Activated naive CD4-positive, alpha-beta T cell treated with Interleukin-2 at 50 U/mL for 16 hours (primary cell): Measurements from ENCODE around the gene TENM4.

Experiments
- DNase-seq: peaks from one replicate; pipeline ENCODE4 v3.0.0-alpha.2; 2020

TENM4 gene

DNA sequence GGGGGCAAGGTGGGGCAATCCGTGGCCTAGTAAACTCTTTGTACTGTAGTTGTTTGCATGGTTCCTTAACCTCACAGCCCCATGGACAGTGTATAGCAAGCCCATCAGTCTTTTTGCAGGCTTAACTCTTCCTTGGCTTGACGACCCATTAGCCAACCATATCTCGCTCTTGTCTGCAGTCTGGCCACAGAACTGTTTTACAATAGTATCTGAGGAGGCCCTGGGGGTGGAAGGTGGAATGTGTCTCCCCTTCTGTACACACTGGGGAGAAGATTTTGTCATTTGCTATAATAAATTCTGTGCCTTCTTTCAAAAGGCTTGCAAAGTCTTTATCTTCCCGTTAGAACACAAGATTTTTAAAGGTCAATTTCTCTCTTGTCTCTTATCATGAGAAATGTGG is 675.9 kb downstream of the TENM4 start:
- DNase-seq, result no peak

DNA sequence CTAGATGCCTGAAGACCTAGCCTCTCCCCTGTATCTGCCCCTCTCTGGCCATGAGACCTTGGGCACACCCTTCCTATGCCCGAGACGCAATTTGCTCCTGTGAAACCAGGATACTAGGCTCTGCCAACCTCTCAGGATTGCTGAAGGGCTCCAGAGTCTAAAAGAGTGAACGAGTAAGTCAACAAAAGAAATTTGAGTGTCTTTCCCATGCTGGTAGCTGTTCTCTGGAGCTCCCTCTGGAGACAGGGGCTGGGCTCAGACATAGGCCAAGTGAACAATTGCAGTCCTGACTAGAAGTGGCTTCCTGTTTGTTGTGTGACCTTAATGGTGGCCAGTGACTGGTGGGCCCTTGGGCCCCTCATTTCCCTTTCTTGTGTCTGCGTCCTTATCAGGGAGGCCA is 677.2 kb downstream of the TENM4 start:
- no peak for DNase-seq

DNA sequence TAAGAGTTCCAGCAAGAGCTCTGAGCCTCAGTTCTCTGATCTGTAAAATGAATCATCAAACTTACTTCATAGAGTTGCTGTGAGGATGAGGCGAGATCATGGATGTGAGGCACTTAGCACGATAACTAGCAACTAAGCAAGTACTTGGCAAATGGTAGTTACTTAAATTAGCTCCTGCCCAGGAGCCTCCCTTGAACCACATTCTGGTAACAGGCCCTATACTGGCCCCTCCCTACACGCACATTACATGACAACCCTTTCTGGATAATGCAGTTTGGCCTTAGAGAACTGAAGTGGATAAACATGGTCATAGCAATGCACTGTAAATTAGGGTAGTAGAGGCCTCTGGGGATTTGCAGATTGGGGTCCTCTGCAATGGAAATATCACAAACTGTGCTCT is 678.7 kb downstream of the TENM4 start:
- DNase-seq, result no peak

DNA sequence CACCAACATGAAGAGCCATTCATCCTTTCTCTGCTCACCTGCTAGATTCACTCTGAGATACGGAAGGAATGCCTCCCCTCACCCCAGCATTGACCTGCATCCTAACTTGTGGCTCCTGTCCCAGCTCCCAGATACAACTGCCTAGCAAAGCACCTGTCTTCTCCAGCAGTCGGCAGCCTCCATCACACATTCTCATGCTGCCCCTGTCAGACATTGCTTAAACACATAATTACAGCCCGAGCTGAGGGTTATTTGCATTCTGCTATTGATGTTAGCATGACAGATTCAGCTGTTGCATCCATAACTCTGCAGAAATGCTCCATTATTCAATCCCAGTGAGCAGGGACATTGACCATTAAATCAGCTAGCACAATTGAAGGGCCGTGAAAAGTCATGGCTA is 681.8 kb downstream of the TENM4 start:
- no peak for DNase-seq

DNA sequence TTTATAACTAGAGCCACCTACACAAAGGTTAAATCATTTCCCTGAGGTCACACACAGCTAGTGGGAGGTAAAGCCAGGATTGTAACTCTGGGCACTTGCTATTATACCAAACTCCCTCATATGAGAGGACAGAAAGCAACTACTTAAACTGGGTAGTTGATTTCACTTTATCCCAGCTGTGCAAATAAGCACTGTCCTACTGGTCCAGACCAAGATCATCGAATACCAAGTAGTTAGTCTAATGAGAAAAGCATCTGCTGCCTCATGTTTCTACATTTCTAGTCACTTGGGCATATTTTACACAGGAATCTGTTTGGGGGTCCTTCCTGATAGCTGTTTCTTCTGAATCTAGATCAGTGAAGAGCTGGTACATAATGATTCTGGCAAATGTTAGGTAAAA is 687.5 kb downstream of the TENM4 start:
- no peak for DNase-seq

DNA sequence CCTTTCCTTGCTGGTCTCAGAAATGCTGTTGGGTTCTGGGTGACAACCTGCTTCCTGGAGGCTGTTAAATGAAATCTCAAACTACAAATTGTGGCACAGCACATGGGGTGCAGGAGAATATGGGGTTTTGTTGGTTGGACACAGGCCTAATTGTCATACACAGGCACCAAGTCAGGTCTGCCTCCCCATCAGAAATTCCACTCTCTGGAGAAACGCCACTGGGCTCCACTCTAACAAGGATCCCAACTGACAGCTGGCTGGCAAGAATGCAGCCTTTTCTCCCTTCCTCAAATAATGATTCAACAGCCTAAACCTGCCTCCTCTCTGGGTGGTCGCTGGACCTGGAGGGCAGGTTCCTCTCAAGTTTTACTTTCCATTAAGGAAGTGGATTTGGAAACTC is 688.3 kb downstream of the TENM4 start:
- no peak for DNase-seq

DNA sequence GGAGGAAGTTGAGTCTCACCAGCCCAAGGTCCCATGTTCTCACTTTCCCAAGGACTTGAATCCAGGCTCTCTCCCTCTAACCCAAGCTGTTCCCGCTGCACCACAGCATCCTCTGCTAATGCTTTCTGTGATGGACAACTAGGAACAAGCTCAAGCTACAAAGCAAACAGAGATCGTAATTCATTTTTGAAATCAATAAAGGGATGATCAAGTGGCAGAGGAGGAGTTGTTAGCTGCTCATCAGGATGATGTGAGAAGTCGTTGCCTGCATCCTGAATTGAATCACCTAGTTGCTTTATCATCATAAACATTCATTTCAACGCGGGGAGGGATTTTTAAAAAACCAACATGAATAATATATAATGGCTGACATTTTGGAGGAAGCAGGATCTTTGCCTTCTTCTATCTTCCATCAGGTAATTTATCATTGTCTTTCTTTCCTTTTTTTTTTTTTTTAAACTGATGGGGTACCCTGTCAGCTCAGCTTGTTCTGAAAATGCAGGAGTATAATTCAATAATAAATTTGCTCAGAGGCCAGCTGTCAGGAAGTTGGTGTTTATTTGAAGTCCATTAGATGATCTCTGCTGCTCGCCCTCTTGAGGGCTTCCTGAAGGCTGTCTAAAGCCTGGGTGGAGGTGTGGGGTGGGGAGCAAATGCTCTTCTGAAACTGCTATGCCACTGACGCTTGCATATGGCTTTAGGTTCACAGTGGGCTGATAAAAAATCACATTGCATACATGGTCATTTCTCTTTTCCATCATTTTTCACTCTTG is 691.7 kb downstream of the TENM4 start:
- DNase-seq, result no peak

DNA sequence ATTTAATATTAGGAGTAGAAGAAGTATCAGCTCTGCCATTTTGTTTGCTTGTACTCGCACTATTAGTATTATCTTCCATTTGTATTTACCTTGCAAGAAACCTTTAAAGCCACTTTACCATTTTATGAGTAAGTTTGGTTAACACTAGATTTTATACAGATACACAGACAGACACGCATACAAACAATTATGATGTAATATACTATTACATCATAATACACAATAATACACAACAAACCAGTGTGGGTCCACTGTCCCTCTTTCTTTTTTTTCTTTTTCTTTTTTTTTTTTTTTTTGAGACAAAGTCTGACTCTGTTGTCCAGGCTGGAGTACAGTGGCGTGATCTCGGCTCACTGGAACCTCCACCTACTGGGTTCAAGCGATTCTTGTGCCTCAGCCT is 695.9 kb downstream of the TENM4 start:
- DNase-seq, result no peak

DNA sequence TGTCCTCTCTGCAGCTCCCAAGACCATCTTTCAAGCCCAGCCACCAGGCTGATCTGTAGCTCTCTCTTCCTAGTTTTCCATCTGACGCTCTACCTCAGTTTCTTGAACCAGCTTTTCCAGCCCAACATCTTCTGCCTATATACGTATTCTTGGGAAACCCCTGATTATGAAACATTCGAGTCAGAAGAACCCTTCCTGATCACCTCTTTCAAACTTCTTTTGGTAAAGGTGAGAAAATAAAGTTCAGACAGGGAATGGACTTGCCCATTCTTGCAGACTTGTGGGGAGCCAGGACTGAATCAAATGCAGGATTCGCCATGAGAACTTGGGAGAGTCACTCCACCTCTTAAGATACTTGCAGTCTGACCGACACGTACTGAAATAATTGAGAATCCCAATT is 696.6 kb downstream of the TENM4 start:
- DNase-seq, result no peak

DNA sequence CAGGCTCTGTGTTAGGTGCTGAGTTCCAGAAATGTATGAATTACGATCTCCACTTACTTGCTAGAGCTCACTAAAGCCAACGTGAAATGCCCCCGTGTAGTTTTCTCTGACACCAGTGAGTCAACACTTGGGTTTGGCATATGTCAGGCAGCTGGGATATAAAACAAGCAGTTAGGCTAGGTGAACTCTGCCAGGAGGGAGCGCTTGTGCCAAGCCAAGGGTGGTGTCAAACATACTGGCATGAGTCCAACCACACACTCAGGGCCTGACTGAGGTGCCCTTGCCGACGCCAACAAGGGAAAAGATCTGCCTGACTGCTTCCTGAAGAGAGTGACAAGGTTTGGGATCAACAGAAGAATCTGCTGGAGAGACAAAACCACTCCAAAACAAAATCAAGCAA is 698.4 kb downstream of the TENM4 start:
- no peak for DNase-seq

DNA sequence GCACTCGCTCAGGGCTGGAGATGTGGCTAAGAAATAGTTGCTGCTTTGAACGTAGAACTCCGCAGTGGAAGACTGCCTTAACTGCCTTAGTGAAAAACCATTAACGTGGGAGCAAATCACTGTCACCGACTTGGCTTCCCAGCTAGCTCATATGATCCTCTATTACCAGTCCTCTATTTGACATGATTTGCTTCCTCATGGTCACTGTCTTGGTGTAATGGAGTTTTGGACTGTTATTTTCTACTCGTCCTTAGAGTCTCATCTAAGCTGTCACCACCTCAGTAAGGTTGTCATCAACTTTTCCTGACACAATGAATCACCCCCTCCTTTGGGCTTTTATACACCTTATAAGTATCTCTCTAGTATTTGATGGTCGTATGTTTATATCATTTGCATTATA is 699.1 kb downstream of the TENM4 start:
- DNase-seq, result no peak

DNA sequence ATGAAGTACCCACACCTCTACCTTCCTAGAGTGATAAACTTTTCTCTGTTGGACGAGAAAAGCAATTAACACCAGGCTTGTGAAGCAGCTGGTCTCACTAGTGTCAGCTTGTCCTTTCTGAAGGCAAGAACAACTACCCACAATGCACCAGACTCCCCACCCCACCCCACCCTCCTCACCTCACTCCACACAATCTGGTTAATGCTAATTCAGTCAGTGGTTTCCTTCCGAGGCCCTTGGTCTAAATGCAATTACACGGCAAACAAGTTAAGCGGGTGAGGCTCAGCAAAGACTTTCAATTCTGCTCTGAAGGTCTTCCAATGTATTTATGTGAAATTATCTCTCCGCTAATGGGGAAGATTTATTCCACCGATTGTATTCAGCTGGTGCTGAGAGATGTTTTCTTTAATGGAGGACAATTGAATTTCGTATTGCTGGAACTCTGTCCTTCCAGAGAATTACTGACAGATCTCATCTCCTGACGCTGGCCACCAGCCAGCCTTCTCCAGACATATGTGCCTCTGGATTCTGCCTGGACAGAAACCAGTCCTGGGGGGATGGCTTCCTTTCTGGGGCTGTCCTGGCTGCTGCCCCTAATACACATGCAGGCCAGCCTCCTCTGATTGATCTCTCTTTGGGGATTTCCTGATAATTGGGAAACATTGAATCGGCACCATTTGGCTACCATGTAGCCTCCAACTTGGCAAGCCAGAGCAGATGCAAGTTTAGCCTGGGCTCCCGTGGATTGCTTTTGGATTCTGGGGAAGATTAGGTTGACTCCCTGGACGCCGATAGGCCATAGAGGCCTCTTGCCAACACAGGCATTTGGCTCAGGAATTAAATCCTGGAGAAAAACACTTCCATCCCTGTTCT is 700.4 kb downstream of the TENM4 start:
- DNase-seq, result no peak

DNA sequence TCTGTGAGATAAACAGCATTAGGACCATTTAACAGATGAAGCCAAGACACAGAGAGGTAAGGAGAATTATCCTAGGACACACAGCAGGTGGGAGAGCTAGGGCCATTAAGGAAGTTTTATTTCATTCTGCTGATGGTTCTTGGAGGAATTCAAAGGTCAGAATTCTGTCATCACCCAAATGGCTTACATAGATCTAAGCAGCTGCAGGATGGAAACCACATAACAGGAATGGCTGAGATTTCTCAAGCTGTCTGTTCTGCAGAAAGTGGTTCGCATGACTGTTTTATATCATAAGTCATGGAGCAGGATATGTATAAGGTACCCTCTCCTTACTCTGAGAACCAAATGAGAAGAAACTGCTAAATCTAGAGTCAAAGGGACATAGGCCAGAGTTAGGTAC is 702.9 kb downstream of the TENM4 start:
- no peak for DNase-seq

DNA sequence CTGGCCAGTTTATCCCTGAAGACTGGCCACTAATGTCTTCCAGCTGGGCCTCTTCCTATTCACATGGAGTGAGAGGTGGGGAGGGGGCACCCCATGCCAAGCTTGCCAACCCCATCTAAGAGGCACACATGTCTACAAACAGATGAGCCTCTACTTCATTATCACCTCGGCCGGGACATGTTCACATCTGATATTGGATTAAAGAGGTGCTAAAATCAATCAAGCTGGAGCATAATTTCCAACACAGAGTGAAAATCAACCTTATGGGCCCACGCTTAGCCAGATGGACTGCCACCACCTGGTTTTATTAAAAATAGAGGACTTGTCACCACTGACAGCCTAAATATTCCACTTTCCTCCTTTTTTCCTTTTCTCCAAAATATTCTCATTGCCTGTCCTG is 703.5 kb downstream of the TENM4 start:
- DNase-seq, result no peak

DNA sequence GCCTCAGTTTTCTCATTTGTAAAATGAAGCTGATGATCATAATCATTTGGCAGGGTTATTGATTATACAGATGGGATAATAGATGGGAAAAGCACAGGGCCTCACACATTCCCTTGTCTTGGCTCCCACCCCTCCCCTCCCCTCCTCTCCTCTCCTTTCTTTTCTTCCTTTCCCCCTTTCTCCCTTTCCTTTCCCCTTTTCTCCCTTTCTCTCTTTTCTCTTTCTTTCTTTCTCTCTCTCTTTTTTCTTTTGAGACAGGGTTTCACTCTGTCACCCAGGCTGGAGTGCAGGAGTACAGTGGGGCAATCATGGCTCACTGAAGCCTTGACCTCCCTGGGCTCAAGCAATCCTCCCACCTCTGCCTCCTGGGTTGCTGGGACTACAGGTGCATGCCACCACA is 705.1 kb downstream of the TENM4 start:
- DNase-seq, result no peak

DNA sequence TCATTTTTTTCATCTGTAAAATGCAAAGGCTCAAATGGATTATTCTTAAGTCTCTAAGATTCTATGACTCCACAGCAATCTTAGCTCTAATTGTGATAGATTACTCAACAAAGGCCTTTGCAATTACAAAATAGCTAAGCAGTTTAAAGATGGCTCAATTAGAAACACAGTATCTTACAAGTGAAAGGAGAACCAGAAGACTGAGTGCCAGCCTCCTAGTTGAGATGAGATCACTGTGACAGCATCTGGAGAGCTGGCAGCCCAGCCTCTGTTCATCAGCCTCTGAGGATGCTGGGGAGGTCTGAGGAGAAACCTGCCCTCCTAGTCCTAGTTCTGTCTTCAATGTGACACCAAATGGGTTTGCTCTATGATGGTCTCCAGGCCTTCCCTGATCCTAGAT is 707.8 kb downstream of the TENM4 start:
- DNase-seq, result no peak

DNA sequence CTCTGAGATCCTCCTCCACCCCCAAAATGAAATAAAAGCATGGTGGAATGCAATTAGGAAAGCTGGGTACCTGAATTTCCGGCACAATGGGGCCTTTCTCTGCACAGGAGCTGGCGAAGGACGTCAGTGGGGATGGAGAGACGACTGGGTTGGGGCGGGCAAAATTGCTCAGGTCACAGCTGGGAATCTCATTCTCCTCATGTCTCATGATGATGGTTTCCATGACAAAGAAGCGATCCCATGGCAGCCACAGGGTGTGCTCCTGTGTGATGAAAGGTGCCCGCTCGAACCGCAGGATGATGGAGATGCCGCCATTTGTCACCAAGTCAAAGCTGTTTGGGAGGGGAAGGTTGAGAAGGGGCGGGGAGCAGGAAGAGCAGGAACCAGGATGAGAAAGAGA is 708.6 kb downstream of the TENM4 start:
- DNase-seq, result no peak

DNA sequence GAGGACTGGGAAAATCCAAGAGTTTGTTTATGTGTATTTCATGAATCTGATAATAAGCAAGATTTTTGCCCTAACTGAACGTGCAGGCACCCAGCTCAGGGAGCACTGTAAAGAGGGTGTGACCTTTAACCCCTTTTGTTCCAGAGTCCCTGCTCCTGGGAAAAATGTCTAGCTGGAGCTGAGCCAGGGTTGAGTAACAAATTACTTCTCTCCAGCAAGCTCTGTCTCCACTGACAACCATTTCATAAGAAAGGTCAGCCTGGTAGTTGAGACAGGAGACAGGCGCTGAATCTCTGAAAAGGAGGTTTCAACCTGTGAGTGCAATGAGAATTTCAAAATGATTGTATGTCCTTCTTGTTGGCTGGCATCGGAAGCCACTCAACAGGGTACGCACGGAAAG is 709.8 kb downstream of the TENM4 start:
- DNase-seq, result no peak

DNA sequence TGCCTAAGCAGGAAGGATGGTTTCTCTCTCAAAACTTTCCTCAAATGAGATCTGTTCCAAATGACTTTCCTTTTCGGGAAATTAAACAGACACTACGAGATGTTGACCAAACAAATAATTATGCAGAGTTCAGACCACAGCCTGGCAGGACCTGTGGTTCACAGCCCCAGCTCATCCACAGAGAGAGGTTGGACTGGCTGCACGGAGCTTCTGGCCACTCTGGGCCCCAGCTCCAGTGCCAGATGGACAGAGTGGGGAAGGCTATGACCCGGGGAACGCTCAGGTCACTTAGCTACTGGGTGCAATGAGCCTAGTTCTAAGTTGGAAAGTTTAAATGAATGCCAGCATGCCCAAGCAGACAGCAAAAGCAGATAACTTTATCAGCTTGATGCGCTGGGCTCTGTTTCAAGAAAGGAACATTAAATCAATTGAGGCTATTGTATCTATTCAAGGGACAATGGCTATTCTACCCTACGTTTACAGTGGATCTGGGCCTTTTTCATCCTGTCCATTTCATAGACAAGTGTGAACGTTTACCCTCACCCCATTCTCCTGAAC is 710.5 kb downstream of the TENM4 start:
- DNase-seq, result no peak

DNA sequence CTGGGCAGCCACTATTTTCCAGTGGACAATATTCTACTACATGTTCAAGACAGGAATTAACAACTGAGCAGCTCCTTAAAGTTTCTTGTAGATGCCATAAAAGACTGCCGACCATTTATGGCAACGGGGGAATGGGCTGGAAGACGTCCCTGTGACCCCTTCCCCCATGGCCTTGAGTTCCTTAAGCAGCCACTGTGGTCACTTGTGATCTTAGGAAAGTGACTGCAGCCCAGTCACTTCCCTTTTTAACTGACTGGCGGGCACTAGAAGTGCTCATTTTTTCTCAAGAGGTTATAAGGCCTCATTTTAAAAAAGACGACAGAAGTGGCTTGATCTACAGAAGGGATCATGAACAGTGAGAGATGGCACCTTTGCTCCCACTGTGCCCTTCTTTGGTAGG is 713.0 kb downstream of the TENM4 start:
- no peak for DNase-seq

DNA sequence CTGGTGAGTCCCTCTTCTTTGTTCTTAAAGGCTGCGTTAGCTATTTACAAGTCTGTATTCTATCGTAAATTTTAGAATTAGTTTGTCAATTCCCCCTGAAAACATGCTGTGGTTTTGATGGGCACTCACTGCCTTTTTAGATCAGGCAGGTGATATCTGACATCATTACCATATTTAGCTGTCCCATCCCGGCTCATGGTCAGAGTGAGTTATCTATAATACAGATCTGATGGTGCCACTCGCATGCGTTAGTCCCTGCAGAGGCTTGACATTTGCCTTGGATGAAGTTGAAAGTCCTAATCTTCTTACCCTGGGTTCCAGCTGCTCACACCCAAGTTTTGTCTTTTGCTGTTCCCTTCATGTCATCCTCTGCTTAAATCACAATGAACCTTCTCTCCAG is 715.6 kb downstream of the TENM4 start:
- no peak for DNase-seq

DNA sequence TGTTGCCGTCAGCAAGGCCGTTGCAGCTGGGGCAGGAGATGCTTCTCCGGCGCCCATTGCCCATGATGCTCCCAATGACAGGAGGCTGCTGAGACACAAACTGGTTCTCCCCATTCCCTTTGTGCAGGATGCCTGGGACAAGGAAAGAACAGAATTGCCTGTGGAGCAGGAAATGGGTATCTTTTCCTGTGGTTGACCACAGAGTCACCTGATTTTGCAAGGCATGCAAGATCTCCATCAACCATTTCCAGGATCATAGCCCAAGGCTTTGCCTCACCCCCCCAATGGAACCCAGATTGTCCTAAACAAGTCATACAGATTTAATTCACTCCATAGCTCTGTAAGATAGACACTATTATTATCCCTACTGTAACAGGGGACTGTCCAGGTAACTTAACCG is 718.0 kb downstream of the TENM4 start:
- no peak for DNase-seq

DNA sequence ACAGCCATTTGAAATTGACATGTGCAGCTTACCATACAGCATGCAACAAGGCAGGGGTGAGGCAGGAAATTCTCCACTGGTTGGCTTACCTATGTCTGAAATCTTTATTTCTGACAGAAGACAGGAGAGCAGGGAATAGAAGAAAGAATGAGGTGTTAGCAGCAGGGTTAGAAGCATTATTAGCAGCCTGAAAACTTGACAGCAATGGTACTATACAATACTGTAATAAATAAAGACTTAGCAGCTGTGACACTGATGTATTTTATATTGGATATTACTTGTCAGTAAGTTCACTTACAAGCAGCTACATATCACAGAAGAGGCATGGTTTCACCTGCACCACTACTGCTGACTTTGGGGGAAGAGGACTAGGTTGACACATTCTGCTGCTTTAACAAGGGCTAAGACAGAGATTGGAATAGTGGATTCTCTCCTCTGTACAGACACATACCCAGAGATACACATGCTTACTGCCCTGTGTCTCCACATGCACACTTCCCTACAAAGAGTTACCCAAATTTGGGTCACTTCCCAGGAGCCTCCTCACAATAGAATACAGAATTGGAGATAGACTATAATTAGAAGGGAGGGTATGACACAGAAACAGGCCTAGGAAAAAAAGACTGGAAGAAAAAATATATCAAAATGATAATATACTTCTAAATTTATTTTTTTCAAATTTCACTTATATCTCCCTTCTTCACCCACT is 720.4 kb downstream of the TENM4 start:
- DNase-seq, result no peak

DNA sequence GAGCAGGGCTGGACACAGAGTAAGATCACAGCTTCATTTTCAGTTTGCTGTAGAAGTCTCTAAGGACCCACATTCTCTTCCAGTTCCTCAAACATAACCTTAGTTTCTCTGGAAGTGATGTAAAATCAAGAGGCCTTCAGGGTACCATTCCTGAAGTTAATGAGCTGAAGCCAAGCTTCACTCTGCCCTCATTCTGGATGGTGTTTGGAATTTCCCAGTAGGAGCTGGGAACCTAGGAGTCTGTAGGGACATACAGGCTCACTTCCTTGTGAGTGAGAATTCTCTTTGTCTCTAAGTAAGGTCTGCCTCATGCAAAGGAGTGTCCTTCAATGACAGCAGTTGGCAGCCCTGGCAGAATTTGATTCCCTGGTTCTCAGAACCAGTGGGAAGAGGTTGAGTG is 723.8 kb downstream of the TENM4 start:
- no peak for DNase-seq
